Testis (tissue), 2 donors: ENCODE measurements around the gene PDE6B.
"Not testable (repeated sequence)": the region's sequence is repeated elsewhere in the genome, so short reads cannot be mapped to it uniquely, and the experiment has no call there.

ENCODE experiments used
- CTCF ChIP-seq, 3 experiments: fragments of 450-650 bp in 2 of 3; fragments of 200-600 bp in 1 of 3; sonication (generic) in 1 of 3; IDR thresholded peaks; one replicate each; pipeline ENCODE4 v1.5.1; 2016 to 2019; ENCODE audit warnings: antibody characterized with exemption in 3 of 3, mild to moderate bottlenecking in 2 of 3, moderate library complexity in 1 of 3
- POLR2A ChIP-seq: fragments of 450-650 bp; IDR thresholded peaks from one replicate; pipeline ENCODE4 v1.6.1; 2017; ENCODE audit warnings: antibody characterized with exemption, mild to moderate bottlenecking, moderate library complexity

- TF ChIP-seq POLR2A; CTCF (IDR thresholded peaks at IDR 0.05): not testable (repeated sequence)
These were observed 42.8 kb downstream of the PDE6B start for GRCh38 chr4:668219-668618.
